Measurements from ENCODE around the gene SLC25A45. TPM values are rescaled to one million over a fixed set of nuclear protein-coding genes. Genes with fewer than 3 reads are reported as not detected.

SLC25A45 gene
- total and polyA plus RNA-seq, 2 of the 4 experiments (the other 2 are of a cell fraction), result 0.72 to 1.2 TPM

DNA sequence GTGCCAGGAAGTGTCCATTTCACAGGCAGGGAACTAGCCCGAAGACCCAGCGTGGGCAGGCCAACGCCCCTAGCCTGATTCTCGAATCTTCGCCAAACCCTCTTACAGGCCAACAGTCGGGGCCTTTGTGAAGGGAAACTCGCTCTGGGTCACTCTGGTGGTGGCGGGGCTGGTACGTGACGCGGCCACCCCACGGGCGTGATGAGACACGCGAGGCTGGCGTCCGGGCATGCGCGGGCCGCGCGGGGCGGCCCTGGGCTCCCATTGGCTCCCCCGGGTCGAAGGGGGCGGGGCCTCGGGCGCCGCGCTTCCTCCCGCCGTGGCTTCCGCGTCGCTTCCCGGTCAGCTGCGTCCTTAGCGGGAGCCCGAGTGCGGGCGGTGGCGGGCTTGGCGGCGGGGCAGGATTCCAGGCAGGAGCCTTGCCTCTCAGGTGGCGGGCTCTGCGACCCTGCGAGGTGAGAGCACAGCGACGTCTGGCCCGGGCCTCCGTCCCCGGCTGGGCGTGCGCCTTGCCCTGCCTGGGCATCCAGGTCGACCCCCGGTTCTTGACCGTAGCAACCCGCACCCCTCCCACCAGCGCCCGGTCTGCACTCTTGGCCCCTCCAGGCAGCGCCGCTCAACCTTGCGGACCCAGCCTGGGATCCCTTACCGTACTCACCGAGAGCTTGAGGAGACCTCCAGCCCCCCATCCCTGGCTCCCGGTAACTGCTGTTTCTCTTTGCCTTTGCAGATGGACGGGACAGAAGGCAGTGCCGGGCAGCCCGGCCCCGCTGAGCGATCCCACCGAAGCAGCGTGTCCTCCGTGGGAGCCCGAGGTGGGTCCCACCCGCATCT is 4.1 kb upstream of the SLC25A45 start, which contains the start of gene FRMD8:
FRMD8 (plus strand) TSS at position 331 of the 834 bp plus-strand sequence; CDS start at position 731, 400 bp downstream.
- H3K18ac ChIP-seq (ENCODE audit: low read depth, low read length), result peak within 1 kb of the TSS; percentile 95
- peak within 1 kb of the TSS; percentile 93 for H2BK5ac ChIP-seq (ENCODE audit: low read depth, low read length, poor library complexity, severe bottlenecking)
- peak within 1 kb of the TSS; percentile 82 for H2BK120ac ChIP-seq (ENCODE audit: low read depth, low read length)
- H3K14ac ChIP-seq (replicated peaks; ENCODE audit: low read depth, low read length), result peak within 1 kb of the TSS; percentile 89
- H3K27ac ChIP-seq (ENCODE audit: insufficient read depth, low read length), result peak within 1 kb of the TSS; percentile 95
- H4K91ac ChIP-seq (ENCODE audit: insufficient read depth, low read depth, low read length), result peak within 1 kb of the TSS; percentile 92
- intact Hi-C loops (cut with micrococcal nuclease), result no loop called here
- peaks cover 10% of the 10 kb centered on the region for H4K20me1 ChIP-seq (ENCODE audit: insufficient read depth, low read length)
- H4K8ac ChIP-seq (ENCODE audit: low read depth in 2 of 2, low read length in 2 of 2), result peak within 1 kb of the TSS; percentile 99
- peaks cover 49% of the 10 kb centered on the region for H3K4me1 ChIP-seq (ENCODE audit: control insufficient read depth, insufficient read depth, low read length)
- peak within 1 kb of the TSS; percentile 87 for H3K4me3 ChIP-seq (ENCODE audit: insufficient read depth, low read depth, low read length)
- no peaks in the 10 kb centered on the region for H3K9me3 ChIP-seq (ENCODE audit: control insufficient read depth, insufficient read depth, low read length)
- in situ Hi-C loops (cut with MboI; ENCODE audit: low sequenced_read_pairs), result no loop called here
- peak within 1 kb of the TSS; percentile 97 for H2AFZ ChIP-seq (replicated peaks; ENCODE audit: low read length, poor library complexity)
- dilution Hi-C loops (cut with HindIII; ENCODE audit: low sequenced_read_pairs, unreplicated experiment), result no loop called here
- 0% methylated on average over 38 of the region's 76 CpGs; no CpG with 5 or more reads in 1 of the 2 experiments for WGBS, 2 experiments (ENCODE audit: extremely low coverage in 2 of 2, insufficient read length in 1 of 2)
- peak within 1 kb of the TSS; percentile 87 for H3K23ac ChIP-seq (ENCODE audit: low read depth, low read length)
- peak; percentile 61 for ATAC-seq (ENCODE audit: low read depth)
- BruUV-seq (replicated peaks), result TSS peak; percentile 59
- peak within 1 kb of the TSS; percentile 100 for H2AK5ac ChIP-seq (ENCODE audit: low read depth, low read length)
- H2AK9ac ChIP-seq (replicated peaks; ENCODE audit: low read depth, low read length, poor library complexity), result peak within 1 kb of the TSS; percentile 94
- peak within 1 kb of the TSS; percentile 75 for H2BK20ac ChIP-seq (ENCODE audit: low read depth, low read length)
- peak within 1 kb of the TSS; percentile 72 for H3K56ac ChIP-seq (ENCODE audit: extremely low read depth, insufficient read depth, low read length)
- 0 out of 2 replicates have a peak, but pooled peaks cover 5% of the 10 kb centered on the region for H3K36me3 ChIP-seq (ENCODE audit: control insufficient read depth, insufficient read depth, low read length)
- no peaks in the 10 kb centered on the region for H3K27me3 ChIP-seq (ENCODE audit: control insufficient read depth, insufficient read depth, low read length)
- H2BK15ac ChIP-seq (ENCODE audit: low read depth, low read length), result peak within 1 kb of the TSS; percentile 86; the same call in 2 of the 3 replicates
- peak within 1 kb of the TSS; percentile 93 for H3K4ac ChIP-seq (ENCODE audit: low read depth, low read length)
- peak within 1 kb of the TSS; percentile 86 for H3K9ac ChIP-seq (ENCODE audit: low read depth, low read length)
- peak within 1 kb of the TSS; percentile 90 for H3K4me2 ChIP-seq (ENCODE audit: low read depth, low read length)
- peak within 1 kb of the TSS; percentile 99 for H4K5ac ChIP-seq (ENCODE audit: low read depth, low read length)
- CTCF ChIA-PET, result interaction anchor here (1.8 kb wide), 1 partner anchor 30 kb away, joined by 8 read pairs; no protein-coding TSS in a partner anchor
- DNase-seq, result peak; percentile 71
- POLR2A ChIA-PET (ENCODE audit: unreplicated experiment), result interaction anchor here (0.5 to 2.8 kb wide), 6 partner anchors 10 to 118 kb away, joined by 3 to 14 read pairs (median 4); partner anchors contain the start of genes MALAT1 and NEAT1
- peaks cover 28 to 75% of the 10 kb centered on the region in 2 experiments for H3K79me1 ChIP-seq (ENCODE audit: low read depth in 1 of 2, low read length in 2 of 2)
- H3K9me1 ChIP-seq (ENCODE audit: insufficient read depth, low read length), result peaks cover 28% of the 10 kb centered on the region
- TF ChIP-seq BHLHE40 (IDR thresholded peaks at IDR 0.05; ENCODE audit: low read depth, low read length), result no peak
- TF ChIP-seq NFE2L2 (IDR thresholded peaks at IDR 0.05; ENCODE audit: low read depth, low read length), result no peak
- TF ChIP-seq, protein P1, sequence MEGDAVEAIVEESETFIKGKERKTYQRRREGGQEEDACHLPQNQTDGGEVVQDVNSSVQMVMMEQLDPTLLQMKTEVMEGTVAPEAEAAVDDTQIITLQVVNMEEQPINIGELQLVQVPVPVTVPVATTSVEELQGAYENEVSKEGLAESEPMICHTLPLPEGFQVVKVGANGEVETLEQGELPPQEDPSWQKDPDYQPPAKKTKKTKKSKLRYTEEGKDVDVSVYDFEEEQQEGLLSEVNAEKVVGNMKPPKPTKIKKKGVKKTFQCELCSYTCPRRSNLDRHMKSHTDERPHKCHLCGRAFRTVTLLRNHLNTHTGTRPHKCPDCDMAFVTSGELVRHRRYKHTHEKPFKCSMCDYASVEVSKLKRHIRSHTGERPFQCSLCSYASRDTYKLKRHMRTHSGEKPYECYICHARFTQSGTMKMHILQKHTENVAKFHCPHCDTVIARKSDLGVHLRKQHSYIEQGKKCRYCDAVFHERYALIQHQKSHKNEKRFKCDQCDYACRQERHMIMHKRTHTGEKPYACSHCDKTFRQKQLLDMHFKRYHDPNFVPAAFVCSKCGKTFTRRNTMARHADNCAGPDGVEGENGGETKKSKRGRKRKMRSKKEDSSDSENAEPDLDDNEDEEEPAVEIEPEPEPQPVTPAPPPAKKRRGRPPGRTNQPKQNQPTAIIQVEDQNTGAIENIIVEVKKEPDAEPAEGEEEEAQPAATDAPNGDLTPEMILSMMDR (conservative IDR thresholded peaks at IDR 0.05; ENCODE audit: low read depth, low read length), result no peak
- 0 out of 2 replicates have a peak, but pooled peaks have one; percentile 46 for TF ChIP-seq CHD1 (IDR thresholded peaks at IDR 0.05; ENCODE audit: low read depth, low read length)
- peak; percentile 73; the same call in 1 of the 2 replicates for TF ChIP-seq MAZ (IDR thresholded peaks at IDR 0.05; ENCODE audit: borderline replicate concordance, low read depth, low read length)
- peak; percentile 10; the same call in 1 of the 2 replicates for TF ChIP-seq FOS (IDR thresholded peaks at IDR 0.05; ENCODE audit: low read depth, low read length)
- TF ChIP-seq RCOR1 (IDR thresholded peaks at IDR 0.05; ENCODE audit: insufficient replicate concordance, low read length), result no peak
- TF ChIP-seq RAD21 (IDR thresholded peaks at IDR 0.05; ENCODE audit: low read length), result no peak
- peak; percentile 51; the same call in 1 of the 2 replicates for TF ChIP-seq MXI1 (IDR thresholded peaks at IDR 0.05; ENCODE audit: borderline replicate concordance, low read depth, low read length)
- TF ChIP-seq POLR2A (IDR thresholded peaks at IDR 0.05; ENCODE audit: low read depth, low read length), result peak; percentile 95
- TF ChIP-seq, protein P2, sequence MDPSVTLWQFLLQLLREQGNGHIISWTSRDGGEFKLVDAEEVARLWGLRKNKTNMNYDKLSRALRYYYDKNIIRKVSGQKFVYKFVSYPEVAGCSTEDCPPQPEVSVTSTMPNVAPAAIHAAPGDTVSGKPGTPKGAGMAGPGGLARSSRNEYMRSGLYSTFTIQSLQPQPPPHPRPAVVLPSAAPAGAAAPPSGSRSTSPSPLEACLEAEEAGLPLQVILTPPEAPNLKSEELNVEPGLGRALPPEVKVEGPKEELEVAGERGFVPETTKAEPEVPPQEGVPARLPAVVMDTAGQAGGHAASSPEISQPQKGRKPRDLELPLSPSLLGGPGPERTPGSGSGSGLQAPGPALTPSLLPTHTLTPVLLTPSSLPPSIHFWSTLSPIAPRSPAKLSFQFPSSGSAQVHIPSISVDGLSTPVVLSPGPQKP (IDR thresholded peaks at IDR 0.05; ENCODE audit: borderline replicate concordance, low read depth, low read length), result no peak
- TF ChIP-seq CEBPB (IDR thresholded peaks at IDR 0.05; ENCODE audit: low read depth, low read length), result no peak
- TF ChIP-seq RFX5 (IDR thresholded peaks at IDR 0.05; ENCODE audit: low read depth, low read length), result no peak
- no peak for TF ChIP-seq SMC3 (IDR thresholded peaks at IDR 0.05; ENCODE audit: low read depth, low read length)
